GM19324 (cell line): ENCODE measurements around the gene CCR4.
"Not testable (repeated sequence)": the region's sequence is repeated elsewhere in the genome, so short reads cannot be mapped to it uniquely, and the experiment has no call there.

ENCODE experiments used
- ATAC-seq: cut with Tn5 transposase; IDR thresholded peaks from one replicate; pipeline ENCODE4 v1.9.1; 2021; ENCODE audit warnings: mild to moderate bottlenecking, moderate library complexity; ENCODE audit not compliant: unreplicated experiment, low FRiP score

CCR4 gene

GRCh38 chr3:32950516-32950915 lies 928 bp upstream of the CCR4 start:
- ATAC-seq = no peak

DNA sequence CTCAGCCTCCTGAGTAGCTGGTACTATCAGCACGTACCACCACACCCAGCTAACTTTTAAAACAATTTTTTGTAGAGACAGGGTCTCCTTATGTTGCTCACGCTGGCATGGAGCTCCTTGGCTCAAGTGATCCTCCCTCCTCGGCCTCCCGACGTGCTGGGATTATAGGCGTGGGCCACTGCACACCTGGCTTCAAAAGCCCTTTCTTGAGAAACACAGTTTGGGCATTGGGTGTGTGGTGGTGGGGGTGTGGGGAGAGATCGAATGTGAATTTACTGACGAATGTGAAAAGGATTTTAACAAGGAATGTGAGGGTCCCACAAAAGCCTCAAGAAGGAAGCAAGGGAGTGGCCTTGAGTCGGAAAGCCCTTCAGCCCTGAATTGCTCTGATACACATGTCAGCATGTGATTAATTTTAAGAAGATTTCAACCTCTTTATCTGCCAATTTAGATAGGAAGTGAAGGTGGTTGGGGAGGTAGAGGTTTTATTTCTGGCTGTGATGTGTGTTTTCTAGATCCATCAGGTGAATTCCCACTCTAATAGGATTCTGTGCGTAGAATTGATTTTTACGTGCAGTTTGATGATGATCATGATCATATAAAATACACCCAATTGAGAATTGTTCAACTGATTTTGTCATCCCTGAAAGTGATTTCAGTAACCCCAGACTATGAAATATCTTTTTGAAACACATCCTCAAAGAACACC lies 1.1 kb downstream of the CCR4 start:
- ATAC-seq = no peak

GRCh38 chr3:32954506-32954905 lies 3.1 kb downstream of the CCR4 start:
- ATAC-seq = no peak

- ATAC-seq = no peak
Observed at GRCh38 chr3:32956750-32957570, 5.5 kb downstream of the CCR4 start.

DNA sequence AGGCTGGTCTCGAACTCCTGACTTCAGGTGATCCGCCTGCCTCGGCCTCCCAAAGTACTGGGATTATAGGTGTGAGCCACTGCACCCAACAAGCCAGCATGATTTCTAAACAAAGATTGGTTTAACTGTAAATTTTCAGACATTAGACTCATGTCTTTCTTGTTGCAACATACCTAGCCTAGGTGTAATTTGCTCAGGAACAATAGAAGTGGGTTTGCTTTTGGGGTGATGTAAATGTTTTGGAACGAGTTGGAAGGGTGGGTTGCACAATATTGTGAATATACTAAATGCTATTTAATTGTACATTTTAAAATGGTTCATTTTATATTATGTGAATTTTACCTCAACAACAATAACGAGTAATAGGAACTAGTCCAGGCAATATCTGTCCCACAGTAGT lies 7.1 kb downstream of the CCR4 start:
- ATAC-seq = no peak

DNA sequence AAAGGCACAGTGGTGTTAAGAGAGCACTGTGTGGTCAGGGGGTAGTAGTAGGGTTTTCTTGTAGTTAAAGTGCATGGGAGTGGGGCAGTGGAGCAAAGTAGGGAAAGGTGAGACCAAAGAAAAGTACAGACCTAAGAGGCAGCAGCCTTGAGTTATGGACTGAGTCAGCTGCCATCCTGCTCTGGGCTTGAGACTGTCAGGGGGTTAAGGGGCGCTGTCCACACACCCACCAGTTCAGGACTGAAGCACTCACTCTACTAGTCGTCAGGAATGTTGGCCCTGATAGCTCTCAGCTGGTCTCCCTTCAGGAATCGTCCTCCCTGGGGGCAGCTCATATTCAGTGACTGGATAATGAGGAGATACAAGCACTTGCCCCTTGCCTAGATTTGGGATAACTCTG lies 7.9 kb downstream of the CCR4 start:
- ATAC-seq = no peak

GRCh38 chr3:32960404-32961170 lies 9.1 kb downstream of the CCR4 start:
- ATAC-seq = no peak

DNA sequence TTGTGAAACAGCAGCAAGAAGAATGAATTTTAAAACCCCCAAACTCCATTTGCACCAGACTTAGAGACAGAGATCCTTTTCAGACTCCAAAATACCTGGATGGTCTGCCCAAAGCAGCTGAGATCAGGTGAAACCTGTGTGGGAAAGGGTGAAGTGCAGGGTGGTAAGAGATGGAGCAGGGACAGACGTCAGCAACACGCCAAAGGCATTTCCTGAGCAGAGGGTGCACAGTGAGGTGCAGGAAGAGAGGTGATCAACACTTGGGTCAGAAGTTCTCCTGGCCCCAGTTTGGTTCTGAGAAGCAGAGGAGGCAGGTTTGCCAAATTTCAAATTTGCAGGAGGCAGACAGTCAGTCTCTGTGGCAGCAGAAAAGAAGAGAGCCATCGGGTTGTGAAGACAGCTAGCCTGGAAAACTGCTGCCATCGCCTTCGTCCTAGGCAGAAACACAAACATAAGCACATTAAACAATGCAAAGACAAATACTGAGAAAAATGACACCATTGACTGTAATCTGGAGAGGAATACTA lies 9.8 kb downstream of the CCR4 start:
- no peak for ATAC-seq

DNA sequence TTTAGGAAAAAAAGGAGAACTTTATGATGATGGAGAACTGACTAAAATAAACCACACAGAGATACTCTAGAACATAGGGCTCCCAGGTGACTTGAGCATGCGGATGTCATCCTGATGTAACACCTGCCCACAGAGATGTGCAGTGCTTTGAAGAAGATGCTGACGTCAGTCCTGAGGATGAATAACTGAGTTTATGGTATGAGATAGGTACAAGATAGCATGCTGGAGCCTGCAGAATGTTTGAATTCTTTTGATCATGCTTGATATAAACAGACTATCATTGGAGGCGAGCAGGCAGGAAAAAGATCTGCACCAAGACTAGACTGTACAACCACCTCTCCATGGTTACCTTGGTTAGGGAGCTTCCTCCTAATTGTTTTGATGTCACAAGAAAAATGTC lies 12.4 kb downstream of the CCR4 start:
- no peak for ATAC-seq

DNA sequence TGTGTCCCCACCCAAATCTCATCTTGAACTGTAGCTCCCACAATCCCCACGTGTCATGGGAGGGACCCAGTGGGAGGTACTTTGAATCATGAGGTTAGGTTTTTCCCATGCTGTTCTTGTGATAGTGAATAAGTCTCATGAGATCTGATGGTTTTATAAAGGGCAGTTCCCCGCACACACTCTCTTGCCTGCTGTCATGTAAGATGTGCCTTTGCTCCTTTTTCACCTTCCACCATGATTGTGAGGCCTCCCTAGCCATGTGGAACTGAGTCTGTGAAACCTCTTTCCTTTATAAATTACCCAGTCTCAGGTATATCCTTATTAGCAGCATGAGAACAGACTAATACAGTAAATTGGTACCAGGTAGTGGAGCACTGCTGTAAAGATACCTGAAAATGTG lies 13.3 kb downstream of the CCR4 start:
- not testable (repeated sequence) for ATAC-seq

- ATAC-seq = not testable (repeated sequence)
Observed at GRCh38 chr3:32965617-32966213, 14.3 kb downstream of the CCR4 start.

DNA sequence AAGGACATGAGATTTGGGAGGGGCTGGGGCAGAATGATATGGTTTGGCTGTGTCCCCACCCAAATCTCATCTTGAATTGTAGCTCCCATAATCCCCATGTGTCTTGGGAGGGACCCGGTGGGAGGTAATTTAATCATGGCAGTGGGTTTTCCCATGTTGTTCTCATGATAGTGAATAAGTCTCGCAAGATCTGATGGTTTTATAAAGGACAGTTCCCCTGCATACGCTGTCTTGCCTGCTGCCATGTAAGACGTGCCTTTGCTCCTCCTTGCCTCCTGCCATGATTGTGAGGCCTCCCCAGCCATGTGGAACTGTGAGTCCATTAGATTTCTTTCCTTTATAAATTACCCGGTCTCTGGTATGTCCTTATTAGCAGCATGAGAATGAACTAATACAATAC lies 15.2 kb downstream of the CCR4 start:
- not testable (repeated sequence) for ATAC-seq

GRCh38 chr3:32968166-32968919 lies 16.9 kb downstream of the CCR4 start:
- ATAC-seq = no peak

GRCh38 chr3:32968920-32969389 lies 17.5 kb downstream of the CCR4 start:
- no peak for ATAC-seq

- ATAC-seq = no peak
Observed at GRCh38 chr3:32969656-32970055, 18.2 kb downstream of the CCR4 start.

DNA sequence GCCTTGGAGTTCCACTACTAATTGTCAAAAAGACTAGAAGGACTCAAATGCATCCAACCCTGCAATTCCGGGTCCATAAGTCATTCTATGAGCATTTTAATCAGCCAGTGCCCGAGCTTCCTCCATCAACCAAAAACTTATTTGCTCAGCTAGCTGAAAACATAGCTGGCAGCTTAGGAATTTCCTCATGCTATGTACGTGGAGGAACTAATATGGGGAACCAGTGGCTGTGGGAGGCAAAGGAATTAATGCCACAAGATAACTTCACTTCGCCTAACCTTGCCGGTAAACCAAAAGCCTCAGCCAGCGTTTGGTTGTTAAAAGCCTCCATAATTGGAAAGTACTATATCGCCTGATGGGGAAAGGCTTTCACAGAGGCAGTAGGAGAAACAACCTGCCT lies 19.8 kb downstream of the CCR4 start:
- ATAC-seq = not testable (repeated sequence)

- no peak for ATAC-seq
Observed at GRCh38 chr3:32972482-32973146, 21.2 kb downstream of the CCR4 start.

GRCh38 chr3:32973982-32974381 lies 22.5 kb downstream of the CCR4 start:
- ATAC-seq = no peak

DNA sequence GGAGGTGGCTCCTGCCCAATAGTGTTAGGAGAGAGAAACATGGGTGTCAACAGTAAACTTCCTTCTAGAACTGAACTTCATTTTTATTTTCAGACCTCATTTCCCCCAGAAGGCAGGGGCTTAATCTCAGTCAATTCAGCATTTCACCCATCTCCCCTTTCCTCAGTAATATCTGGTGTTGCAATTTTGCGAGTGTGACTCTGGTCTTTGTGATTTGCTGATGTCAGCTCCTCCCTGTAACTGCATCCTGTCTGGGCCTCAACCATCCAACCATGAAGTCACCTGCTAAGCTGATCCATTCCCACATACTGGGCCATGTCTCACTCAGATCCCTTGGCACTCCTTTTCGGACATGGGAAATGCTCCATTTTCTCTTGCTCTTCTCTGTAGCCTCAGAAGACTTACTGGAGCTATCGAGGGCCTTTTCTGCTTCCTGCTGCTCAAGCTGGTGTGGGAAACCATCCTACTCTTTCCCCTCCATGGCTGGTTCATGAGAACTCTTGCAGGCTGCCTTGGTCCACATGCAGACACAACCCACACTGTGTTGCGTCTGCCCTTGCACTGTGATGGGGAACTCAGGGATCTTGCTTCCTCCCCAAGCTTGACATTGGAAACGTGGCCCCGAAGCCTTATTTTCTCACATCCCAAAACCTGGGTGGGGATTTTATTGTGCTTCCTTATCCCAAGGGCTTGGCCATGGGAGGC lies 24.6 kb downstream of the CCR4 start:
- peak; percentile 48 for ATAC-seq
